ENCODE measurements around the gene CPAMD8. TPM values are rescaled to one million over a fixed set of nuclear protein-coding genes. Genes with fewer than 3 reads are reported as not detected.
"Not testable (repeated sequence)": the region's sequence is repeated elsewhere in the genome, so short reads cannot be mapped to it uniquely, and the experiment has no call there.

The CPAMD8 gene
- total RNA-seq, 1 donor from 2014 or later, result 0.26 TPM

DNA sequence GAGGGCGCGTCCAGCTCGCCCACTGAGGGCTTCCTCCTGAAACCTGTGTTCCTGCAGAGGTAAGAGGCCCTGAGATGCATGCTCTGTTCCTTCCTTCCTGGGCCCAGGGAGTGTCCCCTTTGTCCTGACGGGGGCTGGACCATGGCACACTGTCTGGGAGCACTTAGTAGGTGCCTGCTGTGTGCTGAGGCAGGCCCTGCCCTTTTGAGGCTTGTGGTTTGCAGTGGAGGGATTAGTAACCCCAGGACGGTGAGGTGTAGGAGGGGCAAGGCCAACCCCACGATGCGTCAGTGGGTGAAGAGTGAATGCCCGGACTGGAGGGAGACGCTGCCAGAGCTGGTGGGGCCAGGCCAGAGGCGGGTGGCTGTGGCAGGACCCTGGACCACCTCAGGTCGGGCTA is 149.0 kb downstream of the CPAMD8 start:
- DNase-seq (ENCODE audit: low read depth, low spot score), result no peak

DNA sequence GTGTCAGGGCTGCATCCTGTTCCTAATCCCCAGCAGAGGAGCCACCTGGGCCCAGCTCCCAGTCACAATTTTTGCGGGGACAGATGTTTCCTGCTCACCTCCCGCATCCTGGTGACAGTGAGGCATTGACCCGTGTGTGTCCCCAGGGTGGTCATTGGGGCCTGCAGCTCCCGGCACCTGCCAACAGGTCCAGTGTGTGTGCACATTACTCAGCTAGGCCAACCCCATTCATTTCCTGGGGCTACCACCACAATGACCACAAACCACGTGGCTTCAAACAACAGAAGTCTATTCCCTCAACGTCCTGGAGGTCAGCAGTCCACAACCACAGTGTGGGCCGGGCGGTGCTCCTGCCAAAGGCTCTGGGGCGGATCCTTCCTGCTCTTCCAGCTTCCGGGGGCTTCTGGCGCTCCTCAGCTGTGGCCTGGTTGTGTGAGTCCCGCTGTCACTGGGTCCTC is 149.7 kb downstream of the CPAMD8 start:
- no peak for DNase-seq (ENCODE audit: low read depth, low spot score)

DNA sequence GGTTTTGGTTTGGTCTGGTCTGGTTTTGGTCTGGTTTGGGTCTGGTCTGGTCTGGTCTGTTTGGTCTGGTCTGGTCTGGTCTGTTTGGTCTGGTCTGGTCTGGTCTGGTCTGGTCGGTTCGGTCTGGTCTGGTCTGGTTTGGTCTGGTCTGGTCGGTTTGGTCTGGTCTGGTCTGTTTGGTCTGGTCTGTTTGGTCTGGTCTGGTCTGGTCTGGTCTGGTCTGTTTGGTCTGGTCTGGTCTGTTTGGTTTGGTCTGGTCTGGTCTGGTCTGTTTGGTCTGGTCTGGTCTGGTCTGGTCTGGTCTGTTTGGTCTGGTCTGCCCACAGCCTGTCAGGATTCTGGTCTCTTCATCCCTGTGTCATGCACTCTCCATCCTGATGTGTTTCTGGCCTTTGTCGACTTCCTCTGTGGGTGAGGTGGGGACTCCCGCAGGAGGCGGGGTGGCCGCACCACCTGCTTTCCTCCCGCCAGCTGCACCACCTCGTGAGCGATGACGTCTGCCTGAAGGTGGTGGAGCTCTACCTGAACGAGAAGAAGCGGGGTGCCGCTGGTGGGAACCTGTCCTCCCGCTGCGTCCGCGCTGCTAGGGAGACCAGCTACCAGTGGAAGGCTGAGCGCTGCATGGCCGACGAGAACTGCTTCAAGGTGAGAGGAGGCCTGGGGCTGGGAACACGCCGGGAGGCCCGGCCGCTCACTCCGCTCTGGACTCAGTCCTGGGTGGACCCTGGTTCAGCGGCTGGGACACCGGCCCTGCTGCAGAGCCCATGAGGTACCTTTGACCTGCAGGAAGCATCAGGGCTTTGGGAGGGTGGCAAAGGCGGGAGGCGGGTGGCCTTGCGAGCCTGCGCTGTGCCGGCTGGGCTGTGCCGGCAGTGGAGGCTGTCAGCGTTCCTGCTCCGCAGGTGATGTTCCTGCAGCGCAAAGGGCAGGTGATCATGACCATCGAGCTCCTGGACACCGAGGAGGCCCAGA is 150.7 kb downstream of the CPAMD8 start:
- DNase-seq (ENCODE audit: low read depth, low spot score), result no peak

DNA sequence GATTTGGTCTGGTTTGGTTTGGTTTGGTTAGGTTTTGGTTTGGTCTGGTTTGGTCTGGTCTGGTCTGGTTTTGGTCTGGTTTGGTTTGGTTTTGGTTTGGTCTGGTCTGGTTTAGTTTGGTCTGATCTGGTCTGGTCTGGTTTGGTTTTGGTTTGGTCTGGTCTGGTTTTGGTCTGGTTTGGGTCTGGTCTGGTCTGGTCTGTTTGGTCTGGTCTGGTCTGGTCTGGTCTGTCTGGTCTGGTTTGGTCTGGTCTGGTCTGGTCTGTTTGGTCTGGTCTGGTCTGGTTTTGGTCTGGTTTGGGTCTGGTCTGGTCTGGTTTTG is 151.7 kb downstream of the CPAMD8 start:
- DNase-seq (ENCODE audit: low read depth, low spot score), result not testable (repeated sequence)

GRCh38 chr19:16874250-16874977 is 152.2 kb downstream of the CPAMD8 start:
- DNase-seq (ENCODE audit: low read depth, low spot score), result no peak

GRCh38 chr19:16873594-16873993 is 153.0 kb downstream of the CPAMD8 start:
- DNase-seq (ENCODE audit: low read depth, low spot score), result no peak

DNA sequence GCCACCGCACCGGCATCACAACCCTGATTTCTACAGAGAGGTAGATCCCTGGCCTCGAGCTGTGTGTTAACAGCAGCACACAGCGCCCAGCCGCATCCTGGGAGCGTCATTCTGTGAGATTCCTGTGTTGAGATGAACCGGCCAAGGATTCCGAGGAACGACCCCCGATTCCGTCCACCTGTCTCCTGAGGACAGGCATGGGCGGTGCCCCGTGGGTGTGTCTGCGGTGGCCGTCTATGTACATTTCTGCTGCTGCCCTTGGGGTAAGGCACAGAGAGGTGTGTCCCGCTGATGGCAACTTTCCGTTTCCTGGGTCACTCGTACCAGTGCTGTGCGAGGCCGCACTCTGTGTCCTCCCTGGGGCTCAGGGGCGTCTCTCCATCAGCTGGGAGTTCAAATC is 153.9 kb downstream of the CPAMD8 start:
- no peak for DNase-seq (ENCODE audit: low read depth, low spot score)

GRCh38 chr19:16871871-16872270 is 154.7 kb downstream of the CPAMD8 start:
- peak; percentile 64 for DNase-seq (ENCODE audit: low read depth, low spot score)

DNA sequence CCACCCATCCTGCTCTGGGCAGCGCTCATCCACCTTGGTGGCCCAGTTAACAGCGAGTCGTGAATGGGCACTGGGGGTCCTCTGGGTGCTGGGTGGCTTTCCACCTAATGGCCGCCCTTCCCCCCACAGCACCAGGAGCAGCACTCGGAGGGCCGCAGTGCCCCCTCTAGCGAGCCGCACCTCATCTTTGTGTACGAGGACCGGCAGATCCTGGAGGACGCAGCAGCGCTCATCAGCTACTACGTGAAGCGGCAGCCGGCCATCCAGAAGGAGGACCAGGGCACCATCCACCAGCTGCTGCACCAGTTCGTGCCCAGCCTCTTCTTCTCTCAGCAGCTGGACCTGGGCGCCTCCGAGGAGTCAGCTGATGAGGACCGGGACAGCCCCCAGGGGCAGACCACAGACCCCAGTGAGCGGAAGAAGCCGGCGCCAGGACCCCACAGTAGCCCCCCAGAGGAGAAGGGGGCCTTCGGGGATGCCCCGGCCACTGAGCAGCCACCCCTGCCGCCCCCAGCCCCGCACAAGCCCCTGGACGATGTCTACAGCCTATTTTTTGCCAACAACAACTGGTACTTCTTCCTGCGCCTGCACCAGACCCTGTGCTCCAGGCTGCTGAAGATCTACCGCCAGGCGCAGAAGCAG is 157.2 kb downstream of the CPAMD8 start:
- DNase-seq (ENCODE audit: low read depth, low spot score), result no peak

DNA sequence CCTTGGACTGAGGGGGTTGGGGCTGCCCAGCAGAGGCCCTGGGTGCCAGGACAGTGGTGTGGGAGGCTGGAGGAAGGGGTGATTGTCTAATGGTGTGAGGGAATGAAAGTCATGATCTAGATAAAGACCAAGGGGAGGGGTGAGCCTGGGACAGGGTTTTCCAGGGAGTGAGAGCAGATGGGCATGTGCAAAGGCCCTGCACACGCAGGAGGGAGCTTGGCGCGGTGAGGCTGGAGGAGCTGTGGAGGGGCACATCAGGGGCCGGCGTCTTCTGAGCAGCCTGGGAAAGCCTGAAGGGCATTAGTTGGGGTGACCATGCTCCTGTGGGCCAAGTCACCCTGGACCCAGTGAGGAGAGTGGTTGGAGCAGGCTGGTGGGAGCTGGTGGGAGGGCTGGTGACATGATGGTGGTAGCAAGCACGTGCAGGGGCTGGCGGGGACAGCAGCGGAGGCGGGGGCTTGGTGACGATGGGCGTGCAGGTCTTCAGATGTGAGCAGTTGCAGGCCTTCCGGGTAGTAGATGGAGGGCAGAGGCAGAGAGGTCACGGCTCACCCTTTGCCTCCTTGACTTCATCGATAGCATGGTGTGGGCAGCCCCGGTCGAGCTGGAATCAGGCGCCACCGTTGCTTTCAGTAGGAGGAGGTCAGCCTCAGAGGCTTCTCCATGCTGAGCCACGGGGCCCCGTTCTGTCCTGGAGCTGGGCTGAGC is 158.0 kb downstream of the CPAMD8 start:
- DNase-seq (ENCODE audit: low read depth, low spot score), result no peak

- DNase-seq (ENCODE audit: low read depth, low spot score), result no peak
These were observed 159.4 kb downstream of the CPAMD8 start for GRCh38 chr19:16867211-16867610.

- DNase-seq (ENCODE audit: low read depth, low spot score), result no peak
These were observed 163.7 kb downstream of the CPAMD8 start for GRCh38 chr19:16862826-16863415.

DNA sequence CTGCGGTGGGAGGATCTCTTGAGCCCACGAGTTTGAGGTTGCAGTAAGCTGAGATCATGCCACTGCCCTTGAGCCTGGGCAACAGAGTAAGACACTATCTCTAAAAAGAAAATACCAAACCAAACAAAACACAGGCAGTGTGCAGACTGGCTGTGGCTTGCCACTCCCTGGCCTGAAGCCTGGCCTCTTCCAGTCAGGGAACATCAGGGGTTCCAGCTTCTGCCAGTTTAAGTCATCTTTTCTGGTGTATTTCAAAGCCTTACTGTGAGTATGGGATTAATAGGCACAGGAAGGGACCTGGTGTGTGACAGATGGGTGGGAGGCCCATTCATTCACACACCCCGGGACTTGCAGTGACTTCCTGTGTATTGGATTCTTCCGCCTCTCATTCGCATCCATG is 164.8 kb downstream of the CPAMD8 start:
- DNase-seq (ENCODE audit: low read depth, low spot score), result no peak

GRCh38 chr19:16861011-16861410 is 165.6 kb downstream of the CPAMD8 start:
- DNase-seq (ENCODE audit: low read depth, low spot score), result no peak

DNA sequence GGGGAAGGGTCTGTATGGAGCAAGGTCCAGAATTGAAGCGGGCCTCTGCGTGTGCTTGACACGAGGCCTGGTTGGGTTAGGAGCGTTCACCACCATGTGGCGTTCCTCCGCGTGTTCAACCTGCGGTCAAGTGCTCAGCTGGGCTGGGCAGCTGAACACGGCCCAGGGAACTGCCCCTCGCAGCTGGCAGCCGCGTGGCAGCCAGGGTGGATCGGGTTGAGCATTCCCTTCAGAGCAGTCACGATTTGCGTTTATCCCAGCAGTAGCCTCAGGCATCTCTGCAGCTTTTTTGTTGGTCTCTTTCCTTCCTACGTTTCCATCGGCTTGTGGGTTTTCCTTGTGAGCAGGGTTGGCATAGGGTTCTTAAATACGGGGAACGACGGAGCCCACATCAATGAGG is 166.5 kb downstream of the CPAMD8 start:
- no peak for DNase-seq (ENCODE audit: low read depth, low spot score)

- DNase-seq (ENCODE audit: low read depth, low spot score), result no peak
These were observed 167.0 kb downstream of the CPAMD8 start for GRCh38 chr19:16859626-16860025.

- DNase-seq (ENCODE audit: low read depth, low spot score), result no peak
These were observed 170.5 kb downstream of the CPAMD8 start for GRCh38 chr19:16856091-16856490.

GRCh38 chr19:16853066-16853465 is 173.5 kb downstream of the CPAMD8 start:
- DNase-seq (ENCODE audit: low read depth, low spot score), result no peak

GRCh38 chr19:16851031-16851712 is 175.4 kb downstream of the CPAMD8 start:
- no peak for DNase-seq (ENCODE audit: low read depth, low spot score)

DNA sequence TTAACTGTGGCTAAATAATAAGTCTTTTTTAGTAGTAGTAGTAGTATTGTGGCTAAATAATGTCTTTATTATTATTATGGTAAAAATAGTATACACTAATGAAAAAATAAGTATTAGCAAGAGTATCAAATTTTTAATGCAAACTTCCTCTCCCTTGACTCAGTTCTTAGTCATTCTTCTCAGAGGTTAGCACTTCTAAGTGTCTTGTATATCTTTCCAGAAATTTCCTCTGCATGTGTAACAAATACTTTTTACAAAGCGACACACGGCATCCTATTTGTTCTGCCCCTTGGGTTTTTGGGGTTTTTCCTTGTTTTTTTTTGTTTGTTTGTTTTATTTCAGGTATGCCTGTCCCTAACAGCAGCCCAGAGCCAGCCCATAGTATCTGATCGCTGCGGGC is 176.5 kb downstream of the CPAMD8 start:
- no peak for DNase-seq (ENCODE audit: low read depth, low spot score)

Measured in pulmonary artery endothelial cell (primary cell).